NOMO-1 treated with dmso at 0.1 percent for 144 hours (cell line): ENCODE results near the gene ZNF394.

ENCODE experiments used
- DNase-seq: peaks from one replicate; lab custom pipeline; 2025; ENCODE audit not compliant: unreplicated experiment; lab: John Stamatoyannopoulos, UW

ZNF394 gene

GRCh38 chr7:99497766-99498545, 2.1 kb downstream of the ZNF394 start:
- DNase-seq, result no peak

GRCh38 chr7:99493823-99494222, 6.3 kb downstream of the ZNF394 start:
- DNase-seq, result no peak

GRCh38 chr7:99490878-99491277, 9.2 kb downstream of the ZNF394 start:
- no peak for DNase-seq

- DNase-seq, result no peak
Observed at GRCh38 chr7:99489235-99489634, 10.8 kb downstream of the ZNF394 start.

GRCh38 chr7:99485094-99485493, 15.0 kb downstream of the ZNF394 start:
- DNase-seq, result no peak

- no peak for DNase-seq
Observed at GRCh38 chr7:99478464-99479440, 21.3 kb downstream of the ZNF394 start.

GRCh38 chr7:99476107-99476506, 24.0 kb downstream of the ZNF394 start:
- DNase-seq, result no peak

GRCh38 chr7:99473315-99473596, 26.8 kb downstream of the ZNF394 start:
- peak; percentile 83 for DNase-seq

- DNase-seq, result peak; percentile 97
Observed at GRCh38 chr7:99472561-99473314, 27.3 kb downstream of the ZNF394 start, which contains the start of gene ZNF789. Gene ZNF789 (plus strand): TSS chr7:99472890. CDS start chr7:99476457, 3,567 bp downstream.

- no peak for DNase-seq
Observed at GRCh38 chr7:99469381-99470065, 30.6 kb downstream of the ZNF394 start.

- DNase-seq, result no peak
Observed at GRCh38 chr7:99468336-99468918, 31.7 kb downstream of the ZNF394 start.

- no peak for DNase-seq
Observed at GRCh38 chr7:99465421-99465768, 34.7 kb downstream of the ZNF394 start.

GRCh38 chr7:99461221-99461620, 38.9 kb downstream of the ZNF394 start:
- no peak for DNase-seq

- no peak for DNase-seq
Observed at GRCh38 chr7:99460651-99461050, 39.4 kb downstream of the ZNF394 start.

GRCh38 chr7:99459087-99459486, 41.0 kb downstream of the ZNF394 start:
- DNase-seq, result no peak

- no peak for DNase-seq
Observed at GRCh38 chr7:99457650-99458493, 42.2 kb downstream of the ZNF394 start.

GRCh38 chr7:99457050-99457649, 42.9 kb downstream of the ZNF394 start:
- DNase-seq, result no peak

GRCh38 chr7:99456288-99456687, 43.8 kb downstream of the ZNF394 start:
- no peak for DNase-seq

GRCh38 chr7:99455874-99456273, 44.2 kb downstream of the ZNF394 start:
- no peak for DNase-seq
